Measurements from ENCODE around the gene CCDC185.

Gene CCDC185

DNA sequence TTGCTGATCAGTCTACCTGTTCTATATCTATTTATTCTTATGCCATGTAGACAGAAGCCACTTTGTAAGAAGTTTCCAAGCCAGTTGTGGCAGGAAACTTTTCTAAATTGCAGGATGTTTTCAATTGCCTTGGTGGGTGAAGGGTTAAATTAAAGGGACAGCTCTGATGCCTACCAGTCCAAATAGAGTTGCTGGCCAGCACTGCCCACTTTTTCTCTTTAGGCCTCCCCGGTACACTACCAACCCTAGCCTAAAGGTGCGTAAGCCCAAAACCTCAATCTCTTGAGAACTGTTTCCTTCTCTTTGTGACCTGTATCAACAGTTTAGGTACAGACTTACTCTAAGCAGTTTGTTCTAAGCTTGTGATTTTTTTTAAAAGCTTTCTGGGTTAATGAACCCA is 44.8 kb upstream of the CCDC185 start:
- no peak overlapping the region for H3K4me3 ChIP-seq (ENCODE audit: low read length)
- no peak for DNase-seq (ENCODE audit: low read depth)
- no peak for TF ChIP-seq CTCF (IDR thresholded peaks at IDR 0.05; ENCODE audit: insufficient read depth, low read depth, low read length, missing control alignments)

DNA sequence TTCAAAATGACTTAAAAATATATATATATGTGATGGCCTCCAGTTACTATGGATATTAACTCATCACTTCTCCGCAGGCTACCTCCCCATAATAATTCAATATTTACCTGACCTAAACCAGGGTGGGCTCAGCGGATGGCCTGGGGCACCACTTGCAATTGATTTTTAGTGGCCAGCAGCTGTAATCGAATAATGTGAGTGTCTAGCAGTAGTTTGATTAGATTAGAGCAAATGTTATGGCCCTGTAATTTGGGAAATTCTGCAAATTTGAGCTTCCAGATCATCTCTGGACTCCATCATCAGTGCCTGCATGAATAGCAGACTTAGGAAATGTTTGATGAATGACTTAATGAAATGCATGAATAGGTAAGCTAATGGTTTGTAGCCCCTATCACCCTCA is 44.0 kb upstream of the CCDC185 start:
- no peak for DNase-seq (ENCODE audit: low read depth)
- no peak for TF ChIP-seq CTCF (IDR thresholded peaks at IDR 0.05; ENCODE audit: insufficient read depth, low read depth, low read length, missing control alignments)
- no peak overlapping the region for H3K4me3 ChIP-seq (ENCODE audit: low read length)

- DNase-seq (ENCODE audit: low read depth), result no peak
- no peak overlapping the region for H3K4me3 ChIP-seq (ENCODE audit: low read length)
- TF ChIP-seq CTCF (IDR thresholded peaks at IDR 0.05; ENCODE audit: insufficient read depth, low read depth, low read length, missing control alignments), result no peak
Measured at GRCh38 chr1:223350361-223350908, 42.8 kb upstream of the CCDC185 start.

DNA sequence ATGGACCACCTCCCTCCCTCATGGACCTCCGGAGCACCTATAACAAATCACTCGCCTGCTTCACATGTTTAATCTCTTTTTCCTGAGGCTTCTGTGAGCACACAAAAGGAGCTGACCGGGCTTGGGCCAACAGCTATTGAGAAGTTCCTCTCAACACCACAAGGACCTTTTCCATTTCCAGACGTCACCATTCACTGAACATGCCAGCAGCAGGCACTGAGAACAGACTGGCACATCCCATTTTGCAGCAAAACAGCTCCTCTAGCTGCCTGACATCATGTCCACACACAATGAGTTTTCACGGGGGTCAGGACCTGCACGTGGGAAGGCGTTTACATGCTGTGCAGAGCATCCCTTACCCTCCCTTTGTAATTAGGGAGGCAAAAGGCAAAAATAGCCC is 40.3 kb upstream of the CCDC185 start:
- TF ChIP-seq CTCF (IDR thresholded peaks at IDR 0.05; ENCODE audit: insufficient read depth, low read depth, low read length, missing control alignments), result no peak
- DNase-seq (ENCODE audit: low read depth), result no peak
- H3K4me3 ChIP-seq (ENCODE audit: low read length), result no peak overlapping the region

- H3K4me3 ChIP-seq (ENCODE audit: low read length), result no peak overlapping the region
- no peak for DNase-seq (ENCODE audit: low read depth)
- TF ChIP-seq CTCF (IDR thresholded peaks at IDR 0.05; ENCODE audit: insufficient read depth, low read depth, low read length, missing control alignments), result no peak
Measured at GRCh38 chr1:223353939-223354338, 39.3 kb upstream of the CCDC185 start.

- H3K4me3 ChIP-seq (ENCODE audit: low read length), result no peak overlapping the region
- TF ChIP-seq CTCF (IDR thresholded peaks at IDR 0.05; ENCODE audit: insufficient read depth, low read depth, low read length, missing control alignments), result no peak
- DNase-seq (ENCODE audit: low read depth), result peak; percentile 97
Measured at GRCh38 chr1:223355699-223356098, 37.5 kb upstream of the CCDC185 start.

GRCh38 chr1:223358826-223359225 is 34.4 kb upstream of the CCDC185 start:
- peak; percentile 51 for TF ChIP-seq CTCF (IDR thresholded peaks at IDR 0.05; ENCODE audit: insufficient read depth, low read depth, low read length, missing control alignments)
- no peak overlapping the region for H3K4me3 ChIP-seq (ENCODE audit: low read length)
- peak; percentile 61 for DNase-seq (ENCODE audit: low read depth)
